ENCODE measurements around the gene MTRR.

MTRR gene

GRCh38 chr5:7868427-7868772 is 548 bp upstream of the MTRR start:
- peak overlapping the region; percentile 88 for H3K4me3 ChIP-seq
- H3K4me1 ChIP-seq, result peaks cover 15% of the 10 kb centered on the region
- in situ Hi-C loops (cut with MboI; ENCODE audit: low sequenced_read_pairs), result loop anchor here (10.0 to 25.0 kb wide), 2 partner anchors 1106 to 1254 kb away; no protein-coding TSS in a partner anchor
- H3K36me3 ChIP-seq (replicated peaks), result peaks cover 41% of the 10 kb centered on the region
- no peaks in the 10 kb centered on the region for H3K9me3 ChIP-seq
- no peaks in the 10 kb centered on the region for H3K27me3 ChIP-seq (ENCODE audit: low read depth)
- DNase-seq (ENCODE audit: low spot score in 2 of 2), result no peak

GRCh38 chr5:7869474-7870136 is 657 bp downstream of the MTRR start:
- peak in 1 of 2 experiments; percentile 29 for DNase-seq (ENCODE audit: low spot score in 2 of 2)
- H3K27me3 ChIP-seq (ENCODE audit: low read depth), result no peaks in the 10 kb centered on the region
- peak overlapping the region; percentile 88 for H3K4me3 ChIP-seq
- no peaks in the 10 kb centered on the region for H3K9me3 ChIP-seq
- H3K4me1 ChIP-seq, result peaks cover 15% of the 10 kb centered on the region
- H3K36me3 ChIP-seq (replicated peaks), result peaks cover 43% of the 10 kb centered on the region
- in situ Hi-C loops (cut with MboI; ENCODE audit: low sequenced_read_pairs), result loop anchor here (10.0 to 25.0 kb wide), 2 partner anchors 1107 to 1255 kb away; no protein-coding TSS in a partner anchor

GRCh38 chr5:7871653-7872052 is 2.7 kb downstream of the MTRR start:
- in situ Hi-C loops (cut with MboI; ENCODE audit: low sequenced_read_pairs), result loop anchor here (25.0 kb wide), 1 partner anchor 1109 kb away; no protein-coding TSS in a partner anchor
- H3K4me3 ChIP-seq, result no peak overlapping the region
- peaks cover 14% of the 10 kb centered on the region for H3K4me1 ChIP-seq
- peaks cover 45% of the 10 kb centered on the region for H3K36me3 ChIP-seq (replicated peaks)
- DNase-seq (ENCODE audit: low spot score in 2 of 2), result no peak
- no peaks in the 10 kb centered on the region for H3K27me3 ChIP-seq (ENCODE audit: low read depth)
- H3K9me3 ChIP-seq, result no peaks in the 10 kb centered on the region

- in situ Hi-C loops (cut with MboI; ENCODE audit: low sequenced_read_pairs), result loop anchor here (25.0 kb wide), 1 partner anchor 1110 kb away; no protein-coding TSS in a partner anchor
- peaks cover 13% of the 10 kb centered on the region for H3K4me1 ChIP-seq
- H3K36me3 ChIP-seq (replicated peaks), result peaks cover 49% of the 10 kb centered on the region
- H3K4me3 ChIP-seq, result no peak overlapping the region
- no peaks in the 10 kb centered on the region for H3K27me3 ChIP-seq (ENCODE audit: low read depth)
- H3K9me3 ChIP-seq, result no peaks in the 10 kb centered on the region
- DNase-seq (ENCODE audit: low spot score in 2 of 2), result no peak
Measured at GRCh38 chr5:7872517-7873130, 3.7 kb downstream of the MTRR start.

- Histone ChIP-seq H3K36me3 (replicated peaks) (peaks cover 54% of the 10 kb centered on the region), H3K4me1 (peaks cover 13% of the 10 kb centered on the region), H3K4me3 (no peak overlapping the region), H3K9me3 (no peaks in the 10 kb centered on the region), H3K27me3 (ENCODE audit: low read depth) (no peaks in the 10 kb centered on the region)
- DNase-seq (ENCODE audit: low spot score in 2 of 2), result no peak
- in situ Hi-C loops (cut with MboI; ENCODE audit: low sequenced_read_pairs), result loop anchor here (25.0 kb wide), 1 partner anchor 1111 kb away; no protein-coding TSS in a partner anchor
Measured at GRCh38 chr5:7873216-7873615, 4.3 kb downstream of the MTRR start.

GRCh38 chr5:7874639-7875038 is 5.7 kb downstream of the MTRR start:
- no peak for DNase-seq (ENCODE audit: low spot score in 2 of 2)
- no peaks in the 10 kb centered on the region for H3K27me3 ChIP-seq (ENCODE audit: low read depth)
- H3K9me3 ChIP-seq, result no peaks in the 10 kb centered on the region
- peaks cover 61% of the 10 kb centered on the region for H3K36me3 ChIP-seq (replicated peaks)
- in situ Hi-C loops (cut with MboI; ENCODE audit: low sequenced_read_pairs), result loop anchor here (25.0 kb wide), 1 partner anchor 1112 kb away; no protein-coding TSS in a partner anchor
- no peak overlapping the region for H3K4me3 ChIP-seq
- H3K4me1 ChIP-seq, result peaks cover 13% of the 10 kb centered on the region

- in situ Hi-C loops (cut with MboI; ENCODE audit: low sequenced_read_pairs), result no loop called here
- Histone ChIP-seq H3K9me3 (no peaks in the 10 kb centered on the region), H3K27me3 (ENCODE audit: low read depth) (no peaks in the 10 kb centered on the region), H3K4me3 (no peak overlapping the region), H3K4me1 (peaks cover 13% of the 10 kb centered on the region), H3K36me3 (replicated peaks) (peaks cover 66% of the 10 kb centered on the region)
- no peak for DNase-seq (ENCODE audit: low spot score in 2 of 2)
Measured at GRCh38 chr5:7875151-7875550, 6.2 kb downstream of the MTRR start.

GRCh38 chr5:7876867-7877266 is 7.9 kb downstream of the MTRR start:
- in situ Hi-C loops (cut with MboI; ENCODE audit: low sequenced_read_pairs), result no loop called here
- Histone ChIP-seq H3K36me3 (replicated peaks) (peaks cover 69% of the 10 kb centered on the region), H3K9me3 (no peaks in the 10 kb centered on the region), H3K27me3 (ENCODE audit: low read depth) (no peaks in the 10 kb centered on the region), H3K4me3 (no peak overlapping the region), H3K4me1 (peaks cover 13% of the 10 kb centered on the region)
- no peak for DNase-seq (ENCODE audit: low spot score in 2 of 2)

- Histone ChIP-seq H3K4me1 (peaks cover 13% of the 10 kb centered on the region), H3K27me3 (ENCODE audit: low read depth) (no peaks in the 10 kb centered on the region), H3K9me3 (no peaks in the 10 kb centered on the region), H3K36me3 (replicated peaks) (peaks cover 76% of the 10 kb centered on the region), H3K4me3 (no peak overlapping the region)
- in situ Hi-C loops (cut with MboI; ENCODE audit: low sequenced_read_pairs), result no loop called here
- DNase-seq (ENCODE audit: low spot score in 2 of 2), result no peak
Measured at GRCh38 chr5:7877851-7878250, 8.9 kb downstream of the MTRR start.

GRCh38 chr5:7878381-7878873 is 9.5 kb downstream of the MTRR start:
- peaks cover 13% of the 10 kb centered on the region for H3K4me1 ChIP-seq
- H3K36me3 ChIP-seq (replicated peaks), result peaks cover 79% of the 10 kb centered on the region
- no peak overlapping the region for H3K4me3 ChIP-seq
- no peak for DNase-seq (ENCODE audit: low spot score in 2 of 2)
- no peaks in the 10 kb centered on the region for H3K27me3 ChIP-seq (ENCODE audit: low read depth)
- H3K9me3 ChIP-seq, result no peaks in the 10 kb centered on the region
- in situ Hi-C loops (cut with MboI; ENCODE audit: low sequenced_read_pairs), result no loop called here

GRCh38 chr5:7881091-7881490 is 12.1 kb downstream of the MTRR start:
- H3K9me3 ChIP-seq, result no peaks in the 10 kb centered on the region
- H3K4me3 ChIP-seq, result no peak overlapping the region
- no peaks in the 10 kb centered on the region for H3K27me3 ChIP-seq (ENCODE audit: low read depth)
- in situ Hi-C loops (cut with MboI; ENCODE audit: low sequenced_read_pairs), result no loop called here
- peaks cover 74% of the 10 kb centered on the region for H3K36me3 ChIP-seq (replicated peaks)
- DNase-seq (ENCODE audit: low spot score in 2 of 2), result no peak
- H3K4me1 ChIP-seq, result peaks cover 13% of the 10 kb centered on the region

GRCh38 chr5:7881816-7882215 is 12.9 kb downstream of the MTRR start:
- peaks cover 5% of the 10 kb centered on the region for H3K4me1 ChIP-seq
- peaks cover 73% of the 10 kb centered on the region for H3K36me3 ChIP-seq (replicated peaks)
- in situ Hi-C loops (cut with MboI; ENCODE audit: low sequenced_read_pairs), result no loop called here
- DNase-seq (ENCODE audit: low spot score in 2 of 2), result no peak
- H3K4me3 ChIP-seq, result no peak overlapping the region
- H3K27me3 ChIP-seq (ENCODE audit: low read depth), result no peaks in the 10 kb centered on the region
- H3K9me3 ChIP-seq, result no peaks in the 10 kb centered on the region

GRCh38 chr5:7882926-7883325 is 14.0 kb downstream of the MTRR start:
- DNase-seq (ENCODE audit: low spot score in 2 of 2), result no peak
- no peaks in the 10 kb centered on the region for H3K27me3 ChIP-seq (ENCODE audit: low read depth)
- H3K9me3 ChIP-seq, result no peaks in the 10 kb centered on the region
- H3K36me3 ChIP-seq (replicated peaks), result peaks cover 68% of the 10 kb centered on the region
- in situ Hi-C loops (cut with MboI; ENCODE audit: low sequenced_read_pairs), result no loop called here
- no peak overlapping the region for H3K4me3 ChIP-seq
- H3K4me1 ChIP-seq, result peaks cover 2% of the 10 kb centered on the region; the same call in 1 of the 2 replicates
